Head of caudate nucleus (tissue), 42 donors: ENCODE data around the gene SMIM29.

Experiments used
- DNase-seq, 42 donors: peaks; one replicate each; pipeline versions ENCODE4 v3.0.0 to v3.0.0-alpha.2; 2020 to 2021; ENCODE audit warnings: mixed read lengths in 7 of 42
- intact Hi-C: fragments of 100-400 bp; cut with DNase I; formaldehyde crosslinking; loops from one replicate; pipeline ENCODE4 v1.15.0; 2022

Gene SMIM29

GRCh38 chr6:34234667-34235306 lies 14.0 kb downstream of the SMIM29 start:
- peak in 1 of 42 donors; percentile 1 for DNase-seq
- intact Hi-C loops, result no loop called here

GRCh38 chr6:34233867-34234266 lies 14.9 kb downstream of the SMIM29 start:
- intact Hi-C loops, result no loop called here
- no peak for DNase-seq

GRCh38 chr6:34232901-34233300 lies 15.9 kb downstream of the SMIM29 start:
- intact Hi-C loops, result no loop called here

GRCh38 chr6:34231566-34232336 lies 17.1 kb downstream of the SMIM29 start:
- peak in 1 of 42 donors; percentile 4 for DNase-seq
- intact Hi-C loops, result no loop called here

More at GRCh38 chr6:34232901-34233300, 15.9 kb downstream of the SMIM29 start:
- DNase-seq, result peak in 2 of 42 donors; percentile 6 to 54

- no peak for DNase-seq
- intact Hi-C loops, result no loop called here
Measured at GRCh38 chr6:34230653-34231371, 18.0 kb downstream of the SMIM29 start.

- intact Hi-C loops, result no loop called here
- no peak for DNase-seq
Measured at GRCh38 chr6:34229877-34230276, 18.9 kb downstream of the SMIM29 start.

- intact Hi-C loops, result no loop called here
- no peak for DNase-seq
Measured at GRCh38 chr6:34227761-34228421, 20.9 kb downstream of the SMIM29 start.

- intact Hi-C loops, result no loop called here
- peak in 1 of 42 donors; percentile 49 for DNase-seq
Measured at GRCh38 chr6:34226731-34227586, 21.8 kb downstream of the SMIM29 start.

GRCh38 chr6:34226066-34226465 lies 22.7 kb downstream of the SMIM29 start:
- DNase-seq, result no peak
- intact Hi-C loops, result no loop called here

- intact Hi-C loops, result no loop called here
- no peak for DNase-seq
Measured at GRCh38 chr6:34225551-34225950, 23.3 kb downstream of the SMIM29 start.

GRCh38 chr6:34223956-34224940 lies 24.6 kb downstream of the SMIM29 start:
- peak; percentile 73 to 97 (median 92) for DNase-seq
- intact Hi-C loops, result loop anchor here (1.0 kb wide), 1 partner anchor 24 kb away; no protein-coding TSS in a partner anchor

GRCh38 chr6:34223381-34223955 lies 25.3 kb downstream of the SMIM29 start:
- intact Hi-C loops, result no loop called here
- peak in 6 of 42 donors; percentile 9 to 35 (median 16) for DNase-seq

GRCh38 chr6:34218691-34219090 lies 30.1 kb downstream of the SMIM29 start:
- DNase-seq, result no peak
- intact Hi-C loops, result no loop called here

- no peak for DNase-seq
- intact Hi-C loops, result no loop called here
Measured at GRCh38 chr6:34213772-34214171, 35.0 kb downstream of the SMIM29 start.

GRCh38 chr6:34207695-34208443 lies 40.9 kb downstream of the SMIM29 start:
- intact Hi-C loops, result no loop called here
- no peak for DNase-seq

- intact Hi-C loops, result no loop called here
- DNase-seq, result no peak
Measured at GRCh38 chr6:34206726-34207125, 42.1 kb downstream of the SMIM29 start.
